GM19025 (cell line): Measurements from ENCODE around the gene ZBTB9.
"Not testable (repeated sequence)": the region's sequence is repeated elsewhere in the genome, so short reads cannot be mapped to it uniquely, and the experiment has no call there.

ENCODE experiments used
- ATAC-seq: cut with Tn5 transposase; IDR thresholded peaks from one replicate; pipeline ENCODE4 v1.9.1; 2021; ENCODE audit warnings: mild to moderate bottlenecking, low read depth, moderate library complexity; ENCODE audit not compliant: unreplicated experiment

Gene ZBTB9

DNA sequence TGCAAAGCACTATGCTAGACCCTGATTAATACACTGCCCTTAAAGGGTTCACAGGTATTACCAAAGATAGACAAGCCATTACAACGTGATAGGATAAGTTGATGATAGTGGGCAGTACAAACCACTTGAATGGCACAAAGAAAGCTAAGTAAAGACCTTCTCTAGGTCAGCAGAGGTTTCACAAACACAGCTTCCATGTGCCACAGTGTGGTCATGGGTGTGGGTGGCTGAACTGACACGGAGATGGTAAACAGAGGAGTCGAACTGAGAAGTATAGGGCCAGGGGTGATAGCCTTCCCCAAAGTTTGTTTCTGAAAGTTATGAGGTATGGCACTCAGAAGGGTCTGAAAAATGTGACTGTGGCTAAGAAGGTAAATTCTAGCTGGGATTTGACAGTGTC is 4.3 kb downstream of the ZBTB9 start:
- no peak for ATAC-seq

DNA sequence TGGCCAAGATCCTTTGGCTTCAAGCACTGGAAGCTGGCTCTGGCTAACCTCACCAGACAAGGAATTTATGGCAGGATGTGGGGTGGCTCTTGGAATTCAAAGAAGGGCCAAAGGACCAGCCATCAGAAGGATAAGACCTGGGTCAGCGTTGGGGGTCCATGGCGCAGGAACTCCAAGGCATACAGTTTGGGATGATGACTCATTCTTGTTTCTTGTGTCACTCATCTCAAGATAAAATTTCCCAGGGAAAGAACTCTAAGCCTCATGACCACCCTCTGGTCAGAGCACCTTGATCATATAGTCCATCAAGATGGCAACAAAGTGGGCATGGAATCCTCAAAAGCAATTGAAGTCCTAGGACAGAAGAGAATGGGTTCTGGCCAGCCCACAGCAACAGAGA is 4.8 kb downstream of the ZBTB9 start:
- ATAC-seq = no peak

DNA sequence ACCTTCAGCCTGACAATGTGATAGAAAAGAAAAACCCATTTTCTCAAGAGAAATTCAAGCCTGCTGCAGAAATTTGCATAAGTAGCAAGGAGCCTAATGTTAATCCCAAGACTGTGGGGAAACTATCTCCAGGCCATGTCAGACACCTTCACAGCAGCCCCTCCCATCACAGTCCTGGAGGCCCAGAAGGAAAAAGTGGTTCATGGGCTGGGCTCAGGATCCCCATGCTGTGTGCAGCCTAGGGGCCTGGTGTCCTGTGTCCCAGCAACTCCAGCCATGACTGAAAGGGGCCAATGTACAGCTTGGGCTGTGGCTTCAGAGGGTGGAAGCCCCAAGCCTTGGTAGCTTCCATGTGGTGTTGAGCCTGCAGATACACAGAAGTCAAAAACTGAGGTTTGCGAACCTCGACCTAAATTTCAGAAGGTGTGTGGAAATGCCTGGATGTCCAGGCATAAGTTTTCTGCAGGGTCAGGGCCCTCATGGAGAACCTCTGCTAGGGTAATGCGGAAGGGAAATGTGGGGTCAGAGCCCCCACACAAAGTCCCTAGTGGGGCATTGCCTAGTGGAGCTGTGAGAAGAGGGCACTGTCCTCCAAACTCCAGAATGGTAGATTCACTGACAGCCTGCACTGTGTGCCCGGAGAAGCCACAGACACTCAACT is 11.8 kb downstream of the ZBTB9 start:
- ATAC-seq = no peak

DNA sequence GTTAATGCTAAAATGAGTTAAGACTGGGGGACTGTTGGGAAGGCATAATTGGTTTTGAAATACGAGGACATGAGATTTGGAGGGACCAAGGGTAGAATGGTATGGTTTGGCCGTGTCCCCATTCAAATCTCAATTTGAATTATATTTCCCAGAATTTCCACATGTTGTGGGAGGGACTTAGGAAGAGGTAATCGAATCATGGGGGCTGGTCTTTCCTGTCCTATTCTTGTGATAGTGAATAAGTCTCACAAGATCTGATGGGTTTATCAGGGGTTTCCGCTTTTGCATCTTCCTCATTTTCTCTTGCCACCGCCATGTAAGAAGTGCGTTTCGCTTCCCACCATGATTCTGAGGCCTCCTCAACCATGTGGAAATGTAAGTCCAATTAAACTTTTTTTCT is 12.7 kb downstream of the ZBTB9 start:
- ATAC-seq = no peak

DNA sequence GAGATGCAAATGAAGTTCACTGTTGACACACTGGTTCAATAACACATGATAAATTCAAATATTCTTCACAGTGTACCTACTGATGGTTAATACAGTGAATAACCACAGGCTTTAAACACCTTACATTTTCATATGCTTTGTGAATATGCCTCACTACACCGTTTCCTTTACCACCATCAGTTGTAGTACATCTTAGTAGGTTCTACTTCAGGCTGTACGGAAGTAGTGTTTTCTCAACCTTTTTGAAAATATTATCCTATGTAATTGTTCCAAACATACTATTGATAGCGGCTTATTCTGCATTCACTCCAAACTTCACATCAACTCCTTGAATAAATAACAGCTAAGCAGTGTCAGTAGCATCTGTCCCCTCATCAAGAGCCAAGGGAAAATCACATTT is 15.3 kb downstream of the ZBTB9 start:
- no peak for ATAC-seq

DNA sequence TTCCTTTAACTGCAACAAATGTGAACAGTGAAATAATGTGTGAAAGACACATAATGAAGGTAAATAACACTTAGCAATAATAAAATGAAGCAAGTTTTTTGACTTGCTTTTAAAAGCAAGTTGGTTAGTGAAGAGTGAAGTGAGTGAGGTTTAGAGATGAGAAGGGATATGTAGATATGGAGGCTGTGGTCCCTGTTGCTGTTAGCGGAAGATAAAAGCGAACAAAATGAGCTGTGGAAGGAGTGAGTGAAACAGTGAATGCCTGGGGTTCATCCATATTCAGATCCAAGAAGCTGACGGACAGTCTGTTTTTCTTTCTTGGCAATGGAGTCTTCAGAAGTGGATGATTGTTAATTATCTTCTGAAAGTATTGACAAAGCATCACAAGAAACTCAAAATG is 23.5 kb downstream of the ZBTB9 start:
- no peak for ATAC-seq

DNA sequence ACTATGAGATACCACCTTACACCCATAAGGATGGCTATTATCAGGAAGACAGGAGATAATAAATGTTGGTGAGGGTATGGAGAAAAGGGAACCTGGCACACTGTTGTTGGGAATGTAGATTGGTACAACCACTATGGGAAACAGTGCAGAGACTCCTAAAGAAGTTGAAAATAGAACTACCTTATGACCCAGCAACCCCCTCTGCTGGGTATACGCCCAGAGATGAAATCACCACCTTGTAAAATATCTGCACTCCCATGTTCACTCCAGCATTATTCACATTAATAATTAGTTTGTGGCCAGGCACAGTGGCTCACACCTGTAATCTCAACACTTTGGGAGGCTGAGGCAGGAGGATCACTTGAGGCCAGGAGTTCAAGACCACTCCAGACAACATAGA is 26.8 kb downstream of the ZBTB9 start:
- no peak for ATAC-seq

DNA sequence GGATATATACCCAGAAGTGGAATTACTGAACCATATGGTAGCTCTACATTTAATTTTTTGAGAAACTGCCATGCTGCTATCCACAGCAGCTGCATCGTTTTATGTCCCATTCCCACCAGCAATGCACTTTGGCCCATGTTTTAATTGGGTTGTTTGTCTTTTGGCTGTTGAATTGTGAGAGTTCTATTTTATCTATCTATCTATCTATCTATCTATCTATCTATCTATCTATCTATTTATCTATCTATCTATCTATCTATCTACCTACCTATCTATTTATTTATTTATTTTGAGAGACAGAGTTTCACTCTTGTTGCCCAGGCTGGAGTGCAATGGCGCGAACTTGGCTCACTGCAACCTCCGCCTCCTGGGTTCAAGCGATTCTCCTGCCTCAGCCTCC is 28.2 kb downstream of the ZBTB9 start:
- not testable (repeated sequence) for ATAC-seq

DNA sequence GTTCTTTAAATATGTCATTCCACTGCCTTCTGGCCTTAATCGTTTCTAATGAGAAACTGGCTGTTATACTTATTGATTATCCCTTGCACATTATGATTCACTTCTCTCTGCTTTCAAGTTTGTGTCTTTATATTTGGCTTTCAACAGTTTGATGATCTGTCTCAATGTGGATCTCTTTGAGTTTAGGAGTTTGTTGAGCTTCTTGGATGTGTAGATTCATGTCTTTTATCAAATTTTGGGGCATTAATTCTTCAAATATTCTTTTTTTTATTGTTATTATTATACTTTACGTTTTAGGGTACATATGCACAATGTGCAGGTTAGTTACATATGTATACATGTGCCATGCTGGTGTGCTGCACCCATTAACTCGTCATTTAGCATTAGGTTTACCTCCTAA is 29.3 kb downstream of the ZBTB9 start:
- no peak for ATAC-seq

DNA sequence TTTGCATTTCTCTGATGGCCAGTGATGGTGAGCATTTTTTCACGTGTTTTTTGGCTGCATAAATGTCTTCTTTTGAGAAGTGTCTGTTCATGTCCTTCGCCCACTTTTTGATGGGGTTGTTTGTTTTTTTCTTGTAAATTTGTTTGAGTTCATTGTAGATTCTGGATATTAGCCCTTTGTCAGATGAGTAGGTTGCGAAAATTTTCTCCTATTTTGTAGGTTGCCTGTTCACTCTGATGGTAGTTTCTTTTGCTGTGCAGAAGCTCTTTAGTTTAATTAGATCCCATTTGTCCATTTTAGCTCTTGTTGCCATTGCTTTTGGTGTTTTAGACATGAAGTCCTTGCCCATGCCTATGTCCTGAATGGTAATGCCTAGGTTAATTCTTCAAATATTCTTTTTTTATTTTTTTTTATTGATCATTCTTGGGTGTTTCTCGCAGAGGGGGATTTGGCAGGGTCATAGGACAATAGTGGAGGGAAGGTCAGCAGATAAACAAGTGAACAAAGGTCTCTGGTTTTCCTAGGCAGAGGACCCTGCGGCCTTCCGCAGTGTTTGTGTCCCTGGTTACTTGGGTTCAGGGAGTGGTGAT is 30.4 kb downstream of the ZBTB9 start:
- not testable (repeated sequence) for ATAC-seq

DNA sequence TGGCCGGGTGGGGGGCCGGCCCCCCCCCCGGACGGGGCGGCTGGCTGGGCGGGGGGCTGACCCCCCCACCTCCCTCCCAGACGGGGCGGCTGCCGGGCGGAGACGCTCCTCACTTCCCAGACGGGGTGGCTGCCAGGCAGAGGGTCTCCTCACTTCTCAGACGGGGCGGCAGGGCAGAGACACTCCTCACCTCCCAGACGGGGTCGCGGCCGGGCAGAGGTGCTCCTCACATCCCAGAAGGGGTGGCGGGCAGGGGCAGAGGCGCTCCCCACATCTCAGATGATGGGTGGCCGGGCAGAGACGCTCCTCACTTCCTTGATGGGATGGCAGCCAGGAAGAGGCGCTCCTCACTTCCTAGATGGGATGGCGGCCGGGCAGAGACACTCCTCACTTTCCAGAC is 31.3 kb downstream of the ZBTB9 start:
- ATAC-seq = not testable (repeated sequence)

DNA sequence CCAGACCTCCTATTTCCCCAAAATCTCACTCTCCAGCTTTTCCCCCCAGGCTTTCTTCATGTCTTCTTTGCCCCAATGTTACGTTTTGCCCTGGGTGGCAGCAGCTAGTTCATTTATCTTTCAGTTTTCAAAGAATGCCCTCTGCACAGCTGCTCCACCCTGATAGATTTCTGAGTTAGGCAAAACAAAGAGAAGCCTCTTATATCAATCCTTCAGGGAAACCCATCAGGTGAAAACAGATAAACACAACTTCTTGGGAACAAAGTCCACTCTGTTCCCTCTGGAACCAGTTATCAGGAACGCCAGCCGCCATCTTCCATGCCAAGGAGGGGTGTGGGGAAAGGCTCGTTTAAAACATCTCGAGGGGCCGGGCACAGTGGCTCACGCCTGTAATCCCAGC is 34.0 kb downstream of the ZBTB9 start:
- ATAC-seq = no peak

DNA sequence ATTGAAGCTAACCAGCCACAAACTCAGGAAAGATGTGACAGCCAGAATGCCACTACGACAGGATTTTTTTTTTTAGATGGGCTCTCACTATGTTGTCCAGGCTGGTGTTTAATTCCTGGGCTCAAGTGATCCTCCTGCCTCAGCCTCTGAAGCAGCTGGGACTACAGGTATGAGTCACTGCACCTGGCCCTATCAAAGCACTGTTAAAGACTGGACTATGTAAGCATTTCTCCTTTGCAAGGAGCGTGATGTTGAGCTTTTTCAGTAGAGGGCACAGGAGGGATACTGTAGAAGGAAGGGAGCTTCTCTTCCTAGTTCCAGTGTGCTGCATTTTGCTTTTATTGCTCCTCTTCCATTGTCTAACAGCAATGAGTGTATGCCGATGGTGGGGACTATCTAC is 35.8 kb downstream of the ZBTB9 start:
- no peak for ATAC-seq

DNA sequence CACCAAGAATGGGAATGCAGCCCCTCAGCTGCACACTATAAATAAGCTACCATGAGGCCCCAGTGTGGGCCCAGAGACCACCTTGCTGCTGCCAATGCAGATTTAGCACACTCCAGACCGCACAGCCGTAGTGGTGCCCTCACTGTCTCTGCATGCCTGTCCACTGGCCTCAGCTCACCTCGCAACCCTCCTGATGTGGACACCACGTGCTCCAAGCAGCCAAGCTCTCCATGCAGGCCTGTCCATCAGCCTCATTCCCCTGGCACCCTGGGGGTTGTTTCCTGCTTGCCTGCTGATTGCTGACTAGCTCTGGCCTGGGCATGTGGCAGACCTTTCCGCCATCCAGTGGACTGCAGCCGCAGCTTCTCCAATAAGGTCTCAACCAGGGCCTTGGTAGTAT is 36.2 kb downstream of the ZBTB9 start:
- no peak for ATAC-seq

DNA sequence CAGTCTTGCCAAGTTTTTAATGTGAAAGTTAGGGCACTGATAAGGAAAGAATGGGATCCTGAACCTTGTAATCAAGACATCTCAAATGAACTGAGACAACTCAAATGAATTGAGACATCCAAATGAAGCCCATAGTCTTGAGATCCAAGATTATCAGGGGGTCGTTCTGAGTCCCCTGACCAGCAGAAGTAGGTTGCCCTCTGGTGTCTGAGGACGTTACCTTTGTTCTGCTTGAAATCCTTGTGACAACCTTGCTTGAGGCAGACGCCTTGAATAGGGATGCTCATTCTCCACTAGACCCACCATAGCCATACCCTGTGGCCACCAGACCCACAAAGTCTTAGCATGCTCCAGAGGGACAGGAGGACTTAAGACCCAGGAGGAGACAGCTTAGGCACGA is 37.7 kb downstream of the ZBTB9 start:
- no peak for ATAC-seq

DNA sequence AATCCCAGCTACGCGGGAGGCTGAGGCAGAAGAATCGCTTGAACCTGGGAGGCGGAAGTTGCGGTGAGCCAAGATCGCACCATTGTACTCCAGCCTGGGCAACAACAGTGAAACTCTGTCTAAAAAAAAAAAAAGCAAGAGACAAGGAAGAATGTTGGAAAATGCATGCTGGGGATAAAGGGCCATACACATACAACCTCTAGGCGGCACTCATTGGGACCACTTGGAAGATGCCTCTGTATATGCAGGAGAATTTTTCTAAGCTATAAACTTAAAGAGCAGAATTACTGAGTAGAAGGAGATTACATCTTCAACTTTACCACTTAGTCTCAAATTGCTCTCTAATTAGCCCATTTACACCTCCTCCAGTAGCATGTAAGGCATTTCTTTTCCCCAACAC is 42.8 kb downstream of the ZBTB9 start:
- no peak for ATAC-seq

DNA sequence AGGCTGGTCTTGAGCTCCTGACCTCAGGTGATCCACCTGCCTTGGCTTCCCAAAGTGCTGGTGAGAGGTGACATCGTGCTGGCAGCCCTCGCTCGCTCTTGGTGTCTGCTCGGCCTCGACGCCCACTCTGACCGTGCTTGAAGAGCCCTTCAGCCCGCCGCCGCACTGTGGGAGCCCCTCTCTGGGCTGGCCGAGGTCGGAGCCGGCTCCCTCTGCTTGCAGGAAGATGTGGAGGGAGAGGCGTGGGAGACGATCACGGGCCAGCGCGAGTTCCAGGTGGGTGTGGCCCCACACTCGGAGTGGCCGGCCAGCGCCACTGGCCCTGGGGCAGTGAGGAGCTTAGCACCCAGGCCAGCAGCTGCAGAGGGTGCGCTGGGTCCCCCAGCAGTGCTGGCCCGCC is 48.1 kb downstream of the ZBTB9 start:
- no peak for ATAC-seq

DNA sequence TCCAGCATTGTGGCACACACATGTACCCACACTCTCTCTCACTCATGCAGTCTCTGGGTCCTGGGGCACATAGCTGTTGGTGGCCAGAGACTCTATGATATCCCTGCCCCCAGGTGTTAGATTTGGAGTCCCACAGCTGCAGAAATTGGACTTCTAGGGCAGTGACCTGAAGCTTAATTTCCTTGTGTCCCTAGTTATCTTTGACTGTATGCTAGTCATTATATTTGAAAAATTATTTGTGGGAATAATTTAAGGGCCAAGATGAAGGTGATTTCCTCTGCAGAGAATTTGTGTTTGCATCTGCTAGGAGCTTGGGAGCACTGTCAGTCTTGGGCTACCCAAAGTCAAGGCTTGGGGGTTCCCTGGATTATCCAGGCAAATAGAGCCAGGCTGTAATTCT is 50.1 kb downstream of the ZBTB9 start:
- ATAC-seq = no peak

DNA sequence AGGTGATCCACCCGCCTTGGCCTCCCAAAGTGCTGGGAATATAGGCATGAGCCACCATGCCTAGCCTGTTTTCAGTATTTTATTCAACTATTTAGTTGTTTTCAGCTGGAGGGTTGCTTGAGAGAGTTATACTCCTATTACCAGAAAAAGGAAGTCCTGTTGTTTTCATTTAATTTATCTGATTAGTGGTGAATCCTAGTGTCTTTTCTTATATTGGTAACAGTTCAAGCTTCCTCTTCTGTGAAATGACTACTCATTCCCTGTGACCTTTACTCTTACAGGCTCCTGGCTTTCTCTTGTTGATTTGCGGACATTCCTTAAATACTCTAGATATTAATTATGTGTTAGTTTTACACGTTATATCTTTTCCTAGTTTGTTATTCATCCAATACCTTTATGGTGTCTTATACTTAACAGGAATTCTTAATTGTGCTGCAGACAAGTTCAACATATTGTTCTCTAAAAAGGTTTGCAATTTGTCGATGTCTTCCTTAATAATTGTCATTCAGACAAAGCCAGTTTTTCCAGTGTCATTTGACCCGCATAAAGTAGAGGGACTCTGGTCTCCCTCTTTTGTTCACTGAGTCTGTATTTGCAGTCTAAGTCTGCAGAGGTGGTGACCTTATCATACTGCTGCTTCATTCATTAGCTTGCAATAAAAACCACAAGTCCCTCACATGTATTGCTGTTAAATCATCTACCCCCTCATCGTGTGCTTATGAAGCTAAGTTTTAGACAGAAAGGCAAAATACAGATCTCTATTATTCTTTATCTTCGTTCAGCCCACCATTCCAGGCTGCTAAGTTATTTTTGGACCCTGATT is 51.4 kb downstream of the ZBTB9 start:
- no peak for ATAC-seq
